GM10266 (cell line): ENCODE measurements around the gene ALDH3B2.
"Not testable (repeated sequence)": the region's sequence is repeated elsewhere in the genome, so short reads cannot be mapped to it uniquely, and the experiment has no call there.

ENCODE experiments used
- DNase-seq: peaks from one replicate; pipeline ENCODE4 v3.0.0; 2012; ENCODE audit errors: extremely low spot score
- CTCF ChIP-seq: IDR thresholded peaks from 2 replicates; pipeline ENCODE4 v1.5.1; 2012; ENCODE audit warnings: mild to moderate bottlenecking, low read depth; ENCODE audit not compliant: control insufficient read depth, insufficient read depth; ENCODE audit errors: missing control alignments

ALDH3B2 gene

GRCh38 chr11:67674442-67674871 lies at the start of gene ALDH3B2:
ALDH3B2 (minus strand) TSS chr11:67674623; CDS start chr11:67666935, 7,688 bp downstream.
- no peak for TF ChIP-seq CTCF
- DNase-seq, result no peak

- not testable (repeated sequence) for DNase-seq
Observed at GRCh38 chr11:67723036-67723435, 48.6 kb upstream of the ALDH3B2 start.

- not testable (repeated sequence) for DNase-seq
Observed at GRCh38 chr11:67716226-67716625, 41.8 kb upstream of the ALDH3B2 start.

GRCh38 chr11:67715801-67716200 lies 41.4 kb upstream of the ALDH3B2 start:
- DNase-seq, result not testable (repeated sequence)

- not testable (repeated sequence) for DNase-seq
Observed at GRCh38 chr11:67713892-67714509, 39.6 kb upstream of the ALDH3B2 start.

GRCh38 chr11:67711676-67712075 lies 37.3 kb upstream of the ALDH3B2 start:
- DNase-seq, result not testable (repeated sequence)

- not testable (repeated sequence) for DNase-seq
Observed at GRCh38 chr11:67711212-67711611, 36.8 kb upstream of the ALDH3B2 start.

GRCh38 chr11:67709806-67710205 lies 35.4 kb upstream of the ALDH3B2 start:
- not testable (repeated sequence) for DNase-seq

GRCh38 chr11:67705264-67705663 lies 30.8 kb upstream of the ALDH3B2 start:
- no peak for DNase-seq
- TF ChIP-seq CTCF, result no peak

GRCh38 chr11:67704524-67704923 lies 30.1 kb upstream of the ALDH3B2 start:
- no peak for TF ChIP-seq CTCF

GRCh38 chr11:67703709-67704108 lies 29.3 kb upstream of the ALDH3B2 start:
- DNase-seq, result not testable (repeated sequence)

More at GRCh38 chr11:67704524-67704923, 30.1 kb upstream of the ALDH3B2 start:
- no peak for DNase-seq

GRCh38 chr11:67700548-67701262 lies 26.3 kb upstream of the ALDH3B2 start:
- DNase-seq, result no peak

More at GRCh38 chr11:67700548-67701262, 26.3 kb upstream of the ALDH3B2 start:
- no peak for TF ChIP-seq CTCF
